T-helper 1 cell (primary cell): ENCODE data around the gene SLIT3.

Experiments
- DNase-seq, 5 donors: peaks; one replicate each; pipeline ENCODE4 v3.0.0-alpha.2; 2012 to 2020

The SLIT3 gene

DNA sequence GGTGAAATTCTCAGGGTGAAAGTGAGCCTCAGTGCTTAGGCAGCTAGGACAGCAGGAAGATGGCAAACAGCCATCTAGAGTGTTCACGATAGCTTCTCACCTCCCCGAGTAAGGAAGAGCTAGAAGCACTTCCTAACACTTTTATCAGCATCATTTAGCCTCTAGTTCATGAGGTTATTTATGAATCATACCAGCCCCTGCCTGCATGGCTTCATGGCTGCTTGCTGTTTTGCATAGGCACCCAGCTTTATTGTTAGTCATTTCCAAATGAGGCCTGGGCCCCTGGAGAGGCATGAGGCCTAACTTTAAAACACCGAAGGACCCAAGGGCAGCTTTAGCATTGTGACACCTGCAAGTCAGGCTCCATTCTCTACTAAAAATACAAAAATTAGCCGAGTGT, 586.9 kb downstream of the SLIT3 start:
- no peak for DNase-seq

DNA sequence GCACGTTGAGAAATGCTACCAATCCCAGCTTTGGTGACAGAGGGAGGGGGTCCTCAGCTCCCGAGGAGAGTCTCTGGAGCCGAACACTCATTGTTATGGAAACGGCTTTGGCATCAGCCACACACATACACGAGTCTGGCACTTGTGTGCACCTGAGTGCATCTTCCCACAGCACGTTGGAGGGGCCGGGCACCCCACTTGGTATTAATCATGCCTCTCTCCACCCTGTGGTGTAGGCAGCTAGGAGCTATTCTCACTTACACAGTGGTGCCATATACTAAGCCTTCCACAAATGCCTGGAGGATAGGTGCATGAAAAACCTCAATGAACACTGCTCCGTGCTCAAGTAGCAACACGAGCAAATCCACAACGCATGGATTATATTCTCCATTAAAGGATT, 587.9 kb downstream of the SLIT3 start:
- no peak for DNase-seq

DNA sequence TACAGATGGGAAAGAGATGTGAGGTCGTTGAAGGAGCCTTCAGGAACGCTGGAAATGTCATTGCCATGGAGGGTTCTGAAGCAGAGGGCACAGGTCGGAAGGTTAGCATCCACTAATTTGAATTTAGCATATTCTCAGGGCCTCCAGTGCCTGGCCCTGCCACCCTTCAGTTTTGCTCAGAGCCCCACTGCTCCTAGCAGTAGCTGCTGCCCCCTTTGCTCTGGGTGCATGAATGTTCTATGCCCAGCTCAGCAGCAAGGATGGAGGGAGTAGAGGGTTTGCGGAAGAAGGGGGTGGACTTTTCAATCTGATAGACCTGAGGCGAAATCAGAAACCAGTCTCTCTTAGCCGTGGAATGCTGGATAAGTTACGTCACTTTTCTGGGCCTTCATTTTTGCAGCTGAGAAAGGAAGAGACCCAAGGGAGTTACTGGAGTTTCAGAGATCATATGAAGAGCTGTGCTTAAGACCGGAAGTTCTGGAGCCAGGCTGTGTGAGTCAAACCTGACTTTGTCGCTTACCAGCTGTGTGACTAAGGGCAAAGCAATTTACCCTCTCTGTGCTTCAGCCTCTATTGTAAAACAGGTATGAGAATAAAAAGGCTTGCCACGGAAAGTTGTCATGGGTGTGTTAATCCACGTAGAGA, 588.5 kb downstream of the SLIT3 start:
- no peak for DNase-seq

DNA sequence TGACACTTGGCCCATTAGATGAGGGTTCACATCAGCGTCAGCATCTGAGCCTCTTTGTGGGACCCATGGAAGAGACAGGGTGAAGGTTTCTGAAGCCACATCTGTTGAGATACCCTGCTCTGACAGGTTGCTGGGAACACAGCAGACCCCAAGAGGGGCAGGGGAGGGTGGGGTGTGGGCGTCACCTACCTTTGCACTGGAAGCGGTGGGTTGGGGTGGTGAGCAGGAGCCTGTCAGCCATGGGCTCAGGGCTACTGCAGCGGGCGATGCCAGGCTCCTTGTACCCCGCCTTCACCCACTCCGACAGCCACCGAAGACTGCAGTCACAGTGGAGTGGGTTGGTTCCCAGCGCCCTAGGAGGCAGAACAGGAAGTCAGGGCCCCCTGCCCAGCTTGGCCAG, 590.2 kb downstream of the SLIT3 start:
- no peak for DNase-seq

DNA sequence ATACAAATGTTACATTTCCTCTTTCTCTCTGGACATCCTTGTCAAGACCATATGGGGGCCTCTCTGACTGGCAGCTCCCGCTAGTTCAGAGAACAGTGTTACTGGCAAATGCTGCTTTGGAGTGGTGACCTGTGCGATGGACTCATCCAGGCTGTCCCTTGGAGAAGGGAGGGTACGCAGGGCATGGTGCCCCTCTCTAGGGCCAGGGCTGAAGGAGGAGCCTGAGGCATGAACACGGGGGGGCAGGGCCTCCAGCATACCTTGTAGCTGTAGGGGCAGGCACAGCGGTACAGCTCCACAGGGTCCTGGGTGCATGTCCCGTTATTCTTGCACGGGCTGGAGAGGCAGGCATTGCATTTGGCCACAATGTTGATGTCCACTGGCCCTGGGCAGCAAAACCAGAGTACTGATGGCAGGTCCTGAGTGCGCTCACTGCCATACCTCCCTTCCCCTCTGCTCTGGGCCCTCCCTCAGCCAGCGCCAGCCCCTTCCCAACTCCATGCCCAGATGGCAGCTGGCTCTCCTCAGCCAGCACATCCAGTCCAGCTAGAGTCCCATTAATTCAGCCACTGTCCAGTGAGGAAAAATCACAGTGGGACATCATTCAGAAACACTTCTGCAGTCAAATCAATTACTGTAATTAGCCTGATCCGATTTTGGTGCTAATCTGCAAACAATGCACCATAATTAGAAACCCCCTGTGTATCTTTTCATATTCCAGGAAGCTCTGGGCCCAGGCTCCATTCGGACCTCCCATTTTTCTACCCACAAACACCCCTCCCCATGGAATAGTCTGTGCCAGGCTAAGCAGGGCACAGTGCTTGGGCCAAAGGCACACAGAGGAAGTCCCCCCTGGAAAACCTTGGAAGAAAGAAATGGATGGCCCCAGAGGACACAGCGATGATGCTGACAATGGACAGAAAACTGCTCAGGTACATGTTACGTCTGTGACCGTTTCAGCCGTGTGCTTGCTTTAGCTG, 592.9 kb downstream of the SLIT3 start:
- no peak for DNase-seq

DNA sequence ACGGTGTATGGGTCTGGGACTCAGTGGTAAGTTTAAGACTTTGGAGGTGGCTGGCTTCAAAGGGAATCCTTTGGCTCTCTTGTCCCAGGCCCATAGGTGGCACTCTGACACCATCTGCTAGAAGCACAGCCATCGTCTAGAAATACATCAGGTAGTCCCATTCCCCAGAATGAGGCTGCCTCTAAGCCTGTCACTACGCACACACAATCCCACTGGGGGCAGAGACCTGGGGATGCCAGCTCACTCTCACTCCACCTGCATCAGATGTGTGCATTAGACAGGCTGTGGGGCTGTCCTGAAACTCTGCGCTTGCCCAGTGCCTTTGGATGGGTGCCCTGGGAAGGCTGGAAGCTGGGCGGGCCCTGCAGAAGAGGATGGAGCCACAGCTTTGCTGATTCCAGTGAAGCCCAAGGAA, 594.3 kb downstream of the SLIT3 start:
- no peak for DNase-seq

DNA sequence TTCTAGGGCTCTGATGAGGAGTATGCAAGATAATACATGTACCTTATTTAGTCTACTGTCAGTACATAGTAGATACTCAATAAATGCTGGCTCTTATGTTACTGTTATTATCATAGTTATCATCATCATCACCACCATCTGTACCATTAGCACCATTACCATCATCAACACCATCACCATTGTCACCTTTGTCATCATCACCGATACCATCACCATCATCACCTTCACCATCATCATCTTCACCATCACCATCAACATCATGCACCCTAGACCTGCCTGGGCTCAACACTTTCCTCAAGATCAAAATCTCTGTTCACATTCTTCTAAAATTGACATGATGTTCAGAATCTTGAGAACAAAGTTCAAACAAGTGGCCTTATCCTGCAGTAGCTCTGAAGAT, 595.6 kb downstream of the SLIT3 start:
- no peak for DNase-seq

DNA sequence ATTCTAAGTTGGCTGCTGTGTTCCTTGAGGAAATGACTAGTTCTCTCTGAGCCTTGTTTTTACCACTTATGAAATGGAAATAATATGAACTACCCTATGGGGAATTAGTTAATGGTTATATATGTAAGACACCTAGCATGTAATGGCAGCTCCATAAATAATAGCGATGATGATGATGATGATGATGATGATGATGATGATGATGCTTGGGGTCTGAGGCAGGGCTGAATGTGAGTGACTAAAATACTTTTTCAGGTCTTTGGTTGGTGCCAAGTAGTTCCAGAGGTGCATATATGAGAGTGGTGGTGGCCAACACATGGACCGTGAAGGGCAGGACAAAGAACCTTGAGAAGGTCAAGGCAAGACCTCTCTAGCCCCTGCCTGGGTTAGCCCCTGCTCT, 598.4 kb downstream of the SLIT3 start:
- no peak for DNase-seq

DNA sequence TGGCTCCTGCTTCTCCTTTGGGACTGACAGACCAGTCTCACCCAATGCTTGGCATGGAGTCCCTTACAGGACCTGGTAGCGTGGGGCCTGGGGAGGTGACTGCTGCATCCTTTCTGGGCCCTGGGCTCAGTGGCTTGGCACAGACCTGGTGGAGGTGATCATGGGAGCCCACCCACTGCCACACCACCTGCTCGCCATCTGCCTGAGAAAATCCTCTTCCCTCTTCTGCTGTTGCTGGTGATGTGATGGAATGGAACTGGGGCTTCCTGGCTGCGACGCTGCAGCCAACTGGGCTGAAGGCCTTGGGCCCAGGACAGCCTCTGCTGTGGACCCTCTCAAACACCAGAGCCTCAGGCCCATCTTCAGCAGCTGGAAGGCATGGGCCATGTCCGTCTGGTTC, 599.3 kb downstream of the SLIT3 start:
- no peak for DNase-seq

DNA sequence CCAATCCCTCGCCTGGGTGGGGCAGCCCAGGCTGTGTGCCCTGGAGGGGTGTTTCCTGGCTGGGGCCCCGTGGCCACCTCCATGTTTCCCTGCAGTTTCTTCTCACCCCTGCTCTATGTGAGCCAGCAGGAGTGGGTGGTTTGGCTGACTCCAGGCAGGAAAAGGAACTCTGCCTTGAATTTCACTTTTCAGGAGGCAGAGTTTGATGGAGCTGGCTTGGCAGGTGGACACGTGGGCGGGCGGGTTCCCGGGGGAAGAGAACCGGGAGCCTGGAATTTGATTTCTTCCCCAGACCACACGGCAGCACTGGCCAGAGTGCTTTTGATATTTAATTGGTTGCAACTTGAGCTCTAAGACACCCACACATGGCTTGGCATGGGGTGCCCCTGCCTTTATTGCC, 601.9 kb downstream of the SLIT3 start:
- no peak for DNase-seq

DNA sequence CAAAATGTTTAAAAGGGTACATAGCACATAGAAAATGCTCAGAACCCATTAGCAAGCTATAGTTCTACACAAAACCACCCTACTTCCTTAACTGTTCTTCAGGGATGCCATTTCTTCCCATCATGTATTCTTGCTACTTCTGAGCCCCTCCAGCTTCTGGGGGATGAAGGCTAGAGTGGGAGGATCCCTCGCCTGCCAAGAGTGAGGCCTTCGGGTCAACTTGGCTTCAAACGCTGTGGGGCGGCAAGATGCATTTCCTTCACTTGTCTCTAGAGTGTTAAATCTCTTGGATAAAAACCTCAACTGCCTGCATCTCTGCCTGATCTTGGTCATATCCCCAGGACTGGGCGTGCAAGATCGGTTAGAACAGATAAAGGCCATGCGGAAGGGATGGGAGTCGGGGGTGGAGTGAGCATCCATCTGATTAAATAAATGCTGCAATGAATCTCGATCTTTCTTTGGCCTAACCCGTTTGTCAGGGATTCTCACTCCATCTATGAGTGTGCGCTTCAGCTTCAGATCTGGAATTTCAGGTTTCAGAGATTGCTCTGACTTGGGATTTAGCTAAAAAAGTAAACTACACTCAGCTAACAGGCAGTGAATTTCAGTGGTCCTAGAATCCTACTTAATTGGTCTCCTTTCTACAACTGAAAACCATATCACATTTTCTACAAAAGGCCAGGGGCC, 603.8 kb downstream of the SLIT3 start:
- DNase-seq: no peak

DNA sequence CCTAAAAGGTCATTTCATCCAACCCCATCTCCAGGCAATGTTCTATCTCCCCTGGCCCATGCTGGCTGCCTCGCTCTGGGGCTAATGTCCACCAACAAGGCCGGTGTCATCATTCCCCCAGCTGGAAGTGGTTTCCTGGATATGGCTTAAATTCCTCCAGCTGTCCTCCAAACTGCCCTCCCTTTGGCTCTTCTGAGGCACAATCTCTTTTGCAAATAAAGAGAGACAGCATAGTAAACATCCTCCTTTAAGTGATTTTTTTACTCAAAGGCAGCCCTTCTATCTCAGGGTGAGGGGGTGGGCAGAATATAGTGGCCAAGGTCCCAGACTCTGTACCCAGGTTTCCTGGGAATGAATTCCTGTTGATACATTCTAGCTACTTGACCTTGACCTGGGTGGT, 604.3 kb downstream of the SLIT3 start:
- DNase-seq: no peak

DNA sequence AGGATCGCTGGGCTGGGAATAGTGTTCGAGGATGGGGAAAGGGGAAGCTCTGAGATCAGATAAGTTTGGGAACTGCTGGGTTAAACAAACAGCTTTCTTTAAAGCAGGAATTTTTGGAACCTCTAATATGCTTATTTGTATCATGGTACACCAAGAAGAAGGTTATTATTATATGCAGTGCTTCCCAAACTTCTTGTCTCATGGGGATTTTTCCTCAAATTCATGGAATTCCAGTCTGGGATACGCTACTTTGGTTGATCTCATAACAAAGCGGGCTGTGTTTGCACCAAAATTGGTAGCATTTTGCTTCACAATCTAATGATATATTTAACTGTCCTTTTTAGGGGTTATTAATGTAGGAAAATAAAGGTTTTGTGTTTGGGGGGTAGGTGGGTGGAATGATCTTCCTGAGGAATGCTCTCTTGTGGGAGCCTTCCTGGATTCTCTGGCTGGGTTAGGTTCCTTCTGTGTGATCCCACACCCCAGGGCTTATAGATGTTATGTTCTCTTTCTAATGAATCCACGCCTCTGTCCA, 605.6 kb downstream of the SLIT3 start:
- DNase-seq: no peak

DNA sequence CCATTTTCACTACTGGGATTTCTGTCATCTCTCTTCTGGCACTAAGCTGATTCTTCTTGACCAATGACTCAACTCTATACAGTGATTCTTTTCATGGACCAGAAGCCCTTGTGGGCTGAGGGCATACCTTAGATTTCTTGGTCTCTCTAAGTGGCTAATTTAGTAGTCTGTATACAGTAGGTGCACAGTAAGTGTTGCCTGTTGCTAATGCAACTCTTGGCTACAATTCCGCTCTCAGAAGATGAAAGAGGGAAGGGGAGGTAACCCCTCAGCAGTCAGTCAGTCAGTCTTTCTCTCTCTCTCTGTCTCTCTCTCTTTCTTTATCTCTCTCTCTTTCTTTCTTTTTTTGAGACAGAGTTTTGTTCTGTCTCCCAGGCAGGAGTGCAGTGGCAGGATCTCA, 606.6 kb downstream of the SLIT3 start:
- no peak for DNase-seq

DNA sequence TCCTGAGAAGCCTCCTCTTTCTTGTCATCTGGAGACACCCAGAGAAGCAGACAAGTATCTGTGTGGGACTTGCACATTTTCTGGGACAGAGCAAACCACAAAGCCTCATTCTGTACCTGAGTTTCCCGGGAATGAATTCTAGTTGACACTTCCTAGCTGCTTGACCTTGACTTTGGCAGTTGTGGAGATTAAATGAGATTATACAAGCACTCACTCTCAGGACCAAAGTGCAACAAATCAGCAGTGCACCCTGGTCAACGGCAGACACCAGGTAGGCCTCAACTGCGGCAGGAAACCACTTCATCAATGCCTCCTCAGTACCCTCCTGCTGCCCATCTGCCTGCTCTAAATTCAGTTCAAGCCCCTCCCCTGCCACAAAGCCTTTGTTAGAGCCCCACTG, 607.1 kb downstream of the SLIT3 start:
- DNase-seq: no peak

DNA sequence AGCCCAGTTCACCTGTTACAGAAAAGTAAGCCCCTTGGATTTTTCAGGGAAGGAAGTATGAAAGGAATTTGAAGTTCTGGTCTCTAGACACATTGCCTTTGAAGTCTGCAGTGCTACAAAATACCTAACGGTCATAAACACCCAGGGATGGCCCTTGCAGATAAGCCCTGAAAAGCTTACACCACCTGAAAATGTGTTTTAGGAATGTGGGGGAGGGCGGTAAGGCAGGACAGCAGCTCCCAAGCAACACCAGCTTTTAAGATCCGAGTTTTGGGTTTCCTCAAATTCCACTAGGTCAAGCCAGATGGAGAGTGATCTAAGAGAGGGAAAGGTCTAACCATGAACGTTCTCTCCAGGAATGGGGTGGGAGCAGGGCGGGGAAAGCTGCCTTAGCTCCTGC, 607.6 kb downstream of the SLIT3 start:
- no peak for DNase-seq

DNA sequence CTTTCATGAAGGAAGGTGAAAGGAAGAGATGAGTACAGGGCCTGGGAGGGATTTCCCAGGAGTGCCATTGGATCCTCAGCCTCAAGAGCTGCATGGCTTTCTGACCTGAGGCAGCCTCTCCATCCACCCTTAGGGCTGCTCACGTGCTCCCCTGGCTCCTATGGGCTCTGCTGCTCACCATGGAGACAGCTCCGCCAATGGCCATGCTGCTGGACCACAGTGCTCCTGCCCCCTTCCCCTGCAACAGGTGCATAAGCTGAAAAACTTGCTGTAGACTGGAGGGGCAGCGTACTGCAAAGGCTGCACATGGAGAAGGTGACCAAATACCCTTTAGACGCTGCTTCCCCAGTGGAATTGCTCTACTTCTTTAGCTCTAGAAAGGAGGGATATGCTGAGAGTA, 609.0 kb downstream of the SLIT3 start:
- DNase-seq: no peak

DNA sequence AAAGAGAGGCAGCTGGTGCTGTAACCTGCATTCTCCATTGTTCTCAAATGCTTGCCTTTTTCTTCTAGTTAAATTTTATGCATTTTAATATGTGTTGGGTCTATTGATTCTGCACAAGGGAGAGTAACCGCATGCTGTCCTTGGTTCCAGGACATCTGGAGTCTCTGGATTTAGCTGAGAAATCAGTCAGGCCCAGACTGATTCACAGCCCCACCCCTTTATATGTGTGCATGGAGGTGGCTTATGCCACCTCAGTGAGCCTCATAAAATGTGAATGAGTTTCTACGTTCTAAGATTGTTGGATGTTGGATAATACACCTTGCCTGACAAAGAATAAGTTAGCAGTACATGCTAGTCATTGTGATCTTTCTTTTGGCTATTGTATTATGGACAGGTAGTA, 611.7 kb downstream of the SLIT3 start:
- no peak for DNase-seq

DNA sequence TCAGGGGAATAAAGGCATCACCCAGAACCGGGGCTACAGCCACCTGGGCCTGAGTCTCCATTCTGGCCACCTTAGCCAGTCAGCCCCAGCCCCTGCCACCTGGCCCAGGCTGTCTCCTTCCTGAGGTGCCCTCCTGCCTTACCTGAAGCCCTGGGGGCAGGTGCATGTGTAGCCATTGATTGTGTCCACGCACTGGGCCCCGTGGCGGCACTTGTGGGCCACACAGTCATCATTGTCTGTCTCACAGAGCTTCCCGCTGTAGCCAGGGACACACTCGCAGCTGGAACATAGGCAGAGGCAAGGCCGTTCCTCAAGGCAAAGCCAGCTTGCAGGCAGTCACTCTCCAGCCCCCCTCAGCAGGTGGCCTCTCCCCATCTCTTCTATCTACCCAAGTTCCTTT, 614.1 kb downstream of the SLIT3 start:
- no peak for DNase-seq

DNA sequence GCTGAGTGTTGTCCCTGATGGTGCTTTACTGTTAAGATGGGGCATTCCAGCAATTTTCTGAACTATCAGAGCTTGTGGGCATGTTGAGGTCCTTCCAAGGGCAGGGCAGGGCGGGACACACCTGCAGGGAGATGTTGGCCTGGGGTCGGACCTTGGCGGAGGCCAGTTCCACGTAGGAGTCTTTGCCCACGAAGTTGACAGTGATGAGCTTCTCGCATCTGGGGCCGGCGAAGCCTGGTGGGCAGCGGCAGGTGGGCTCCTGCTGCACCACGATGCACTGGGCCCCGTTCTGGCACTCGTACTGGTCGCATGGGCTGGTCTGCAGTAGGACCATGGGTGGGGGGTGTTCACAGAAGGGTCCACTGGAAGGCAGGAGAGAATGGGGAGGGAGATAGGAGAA, 615.4 kb downstream of the SLIT3 start:
- DNase-seq: no peak

DNA sequence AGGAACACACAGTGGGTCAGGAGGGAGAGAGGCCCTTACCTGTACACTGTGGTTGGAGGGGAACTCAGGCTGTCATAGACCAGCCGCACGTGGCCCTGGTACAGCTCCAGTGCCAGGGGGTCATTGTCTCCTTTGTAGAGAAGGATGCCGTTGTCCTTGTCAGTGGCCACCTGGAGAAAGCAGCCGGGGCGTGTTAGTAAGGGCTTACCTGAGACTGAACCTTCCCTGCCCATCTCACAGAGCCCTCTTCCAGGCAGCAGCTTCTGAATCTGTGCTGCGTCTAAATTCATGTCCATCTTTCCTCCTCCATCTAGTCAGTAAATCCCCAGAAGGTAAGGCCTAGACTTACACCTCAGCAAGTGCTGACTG, 617.0 kb downstream of the SLIT3 start:
- DNase-seq: no peak

DNA sequence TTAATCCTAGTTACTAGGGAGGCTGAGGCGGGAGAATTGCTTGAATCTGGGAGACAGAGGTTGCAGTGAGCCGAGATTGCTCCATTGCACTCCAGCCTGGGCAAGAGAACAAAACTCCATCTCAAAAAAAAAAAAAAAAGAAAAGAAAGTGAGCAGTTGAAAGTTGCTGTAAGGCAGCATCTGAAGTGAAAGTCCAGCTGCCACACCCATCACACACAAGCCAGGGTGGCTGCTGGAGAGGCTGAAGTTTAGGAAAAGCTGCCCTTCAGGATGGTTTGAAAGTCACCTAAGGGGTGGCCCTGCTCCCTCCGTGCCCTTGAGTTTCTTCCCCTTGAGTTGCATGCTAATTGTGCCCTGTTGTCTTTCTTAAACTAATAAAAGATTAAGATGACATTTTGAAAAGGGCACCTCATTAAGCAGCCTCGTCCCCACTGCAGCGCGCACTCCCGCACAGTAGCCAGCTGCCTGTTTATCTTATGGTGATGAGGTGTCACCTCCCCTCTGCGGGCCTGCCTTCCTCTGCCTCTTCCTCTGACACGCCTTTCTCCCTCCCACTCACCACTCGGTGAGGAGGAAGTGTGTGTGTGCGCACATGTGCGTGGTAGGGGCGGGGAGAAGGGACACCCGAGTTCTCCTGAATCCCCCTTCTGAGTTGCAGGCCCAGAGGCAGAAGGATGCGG, 617.6 kb downstream of the SLIT3 start:
- peak in 1 of 5 donors; percentile 34 for DNase-seq
